HT-29 (cell line): ENCODE results near the gene MOB3A. TPM values are rescaled to one million over a fixed set of nuclear protein-coding genes. Genes with fewer than 3 reads are reported as not detected.
"Not testable (repeated sequence)": the region's sequence is repeated elsewhere in the genome, so short reads cannot be mapped to it uniquely, and the experiment has no call there.

Source experiments
- DNase-seq: peaks from one replicate; pipeline ENCODE4 v3.0.0-alpha.2; 2015; ENCODE audit warnings: low spot score
- total RNA-seq: library from RNA; depleted of rRNA; stranded (reverse); fragments of >200 nt; shearing (Covaris generic); gene quantifications from 2 replicates; pipeline ENCODE4 v1.2.3, GENCODE V29; 2014; rRNA removed

The MOB3A gene
- total RNA-seq = 7.7 and 9.2 TPM in 2 replicates

DNA sequence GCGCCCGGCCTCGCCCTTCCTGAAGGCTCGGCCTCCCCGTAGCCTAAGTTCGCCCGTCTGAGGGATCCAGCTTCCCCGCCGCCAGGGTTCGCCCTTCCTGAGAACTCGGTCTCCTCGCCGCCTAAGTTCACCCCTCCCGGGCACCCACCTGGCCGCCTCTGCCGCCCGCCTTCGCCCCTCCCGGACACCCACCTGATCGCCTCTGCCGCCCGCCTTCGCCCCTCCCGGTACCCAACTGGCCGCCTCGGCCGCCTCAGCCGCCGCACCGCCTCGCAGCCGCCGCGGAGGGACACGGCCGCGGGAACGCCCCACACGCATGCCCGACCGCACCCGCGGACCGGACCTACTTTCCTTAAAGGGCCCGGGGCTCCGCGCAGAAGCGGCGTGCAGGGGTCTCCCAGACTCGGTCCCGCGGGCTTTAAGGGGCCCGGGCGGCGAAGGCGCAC, at the start of gene MOB3A:
TSS of gene MOB3A (minus strand) at position 293 of the 446 bp plus-strand sequence. CDS start 17,766 bp downstream, outside the sequence.
- peak; percentile 75 for DNase-seq

DNA sequence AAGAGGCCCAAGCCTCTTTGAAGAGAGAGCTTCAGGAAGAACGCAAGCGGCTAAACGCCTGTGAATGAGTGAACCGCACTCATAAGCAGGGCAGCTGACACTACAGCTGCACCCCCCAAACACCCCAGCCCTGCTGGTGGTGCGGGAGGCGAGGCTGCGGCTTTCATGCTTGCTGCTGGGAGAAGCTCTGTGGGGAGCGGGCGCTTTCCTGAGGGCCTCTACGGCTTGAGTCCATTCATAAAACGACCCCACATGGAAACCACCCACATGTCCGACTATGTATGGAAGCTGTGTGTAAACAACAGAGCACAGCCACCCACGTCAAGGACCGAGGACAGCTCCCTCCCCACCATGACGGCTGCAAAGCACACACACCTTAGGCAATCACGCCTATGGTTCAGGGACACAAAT, 49.7 kb upstream of the MOB3A start:
- DNase-seq = no peak

DNA sequence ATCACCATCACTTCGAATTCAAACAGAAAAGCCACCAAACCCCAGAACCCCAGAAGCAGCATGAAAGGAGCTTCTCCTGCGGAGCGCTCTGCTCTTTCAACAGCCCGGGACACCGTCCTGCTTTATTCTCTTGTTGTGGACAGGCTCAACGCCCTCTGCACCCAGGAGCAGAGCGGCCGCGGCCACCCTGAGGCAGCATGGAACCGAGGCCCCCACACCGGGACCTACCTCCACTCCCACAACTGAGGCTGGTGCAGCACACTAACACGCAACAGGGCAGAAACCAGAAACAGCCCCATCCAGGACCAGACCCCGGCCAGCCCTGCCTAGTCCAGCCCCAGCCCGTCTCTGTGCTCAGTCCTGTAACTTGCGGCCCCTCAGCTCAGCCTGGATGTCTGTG, 48.1 kb upstream of the MOB3A start:
- no peak for DNase-seq

DNA sequence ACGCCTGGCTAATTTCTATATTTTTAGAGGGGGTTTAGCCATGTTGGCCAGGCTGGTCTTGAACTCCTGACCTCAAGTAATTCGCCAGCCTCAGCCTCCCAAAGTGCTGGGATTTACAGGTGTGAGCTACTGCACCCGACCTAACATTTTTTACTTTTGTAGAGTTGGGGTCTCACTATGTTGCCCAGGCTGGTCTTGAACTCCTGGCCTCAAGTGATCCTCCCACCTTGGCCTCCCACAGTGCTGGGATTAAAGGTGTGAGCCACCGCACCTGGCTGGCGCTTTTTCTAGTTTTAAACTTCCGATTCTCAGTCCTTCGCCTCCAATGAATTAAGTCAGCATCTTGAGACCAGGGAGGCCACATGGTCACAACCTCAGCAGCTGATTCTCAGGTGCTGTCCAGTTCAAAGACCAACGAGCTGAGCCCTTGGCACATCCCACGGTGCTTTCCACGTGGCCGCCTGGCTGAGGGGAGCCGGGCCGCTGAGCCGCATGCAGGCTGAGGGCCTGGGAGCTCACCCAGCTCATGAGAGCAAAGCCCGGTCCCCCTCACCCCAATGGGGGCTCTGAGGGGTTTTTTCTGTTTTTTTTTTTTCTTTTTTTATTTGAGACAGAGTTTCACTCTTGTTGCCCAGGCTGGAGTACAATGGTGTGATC, 46.2 kb upstream of the MOB3A start:
- DNase-seq = no peak

DNA sequence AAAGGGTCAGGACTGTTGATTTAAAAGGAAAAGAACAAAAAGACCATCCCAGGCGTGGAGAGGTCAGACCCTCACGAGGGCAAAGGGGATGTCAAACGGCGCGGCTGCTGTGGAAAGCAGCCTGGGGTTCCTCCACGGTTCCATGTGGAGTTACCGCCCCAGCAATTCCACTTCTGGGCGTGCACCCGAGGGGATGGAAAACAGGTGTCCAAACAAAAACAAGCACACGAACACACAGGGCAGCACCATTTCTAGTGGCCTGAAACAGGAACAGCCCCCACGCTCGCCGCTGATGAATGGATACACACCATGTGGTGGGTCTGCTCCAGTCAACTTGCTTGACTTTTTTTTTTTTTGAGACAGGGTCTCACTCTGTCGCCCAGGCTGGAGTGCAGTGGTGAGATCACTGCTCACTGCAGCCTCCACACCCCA, 44.0 kb upstream of the MOB3A start:
- DNase-seq = no peak

DNA sequence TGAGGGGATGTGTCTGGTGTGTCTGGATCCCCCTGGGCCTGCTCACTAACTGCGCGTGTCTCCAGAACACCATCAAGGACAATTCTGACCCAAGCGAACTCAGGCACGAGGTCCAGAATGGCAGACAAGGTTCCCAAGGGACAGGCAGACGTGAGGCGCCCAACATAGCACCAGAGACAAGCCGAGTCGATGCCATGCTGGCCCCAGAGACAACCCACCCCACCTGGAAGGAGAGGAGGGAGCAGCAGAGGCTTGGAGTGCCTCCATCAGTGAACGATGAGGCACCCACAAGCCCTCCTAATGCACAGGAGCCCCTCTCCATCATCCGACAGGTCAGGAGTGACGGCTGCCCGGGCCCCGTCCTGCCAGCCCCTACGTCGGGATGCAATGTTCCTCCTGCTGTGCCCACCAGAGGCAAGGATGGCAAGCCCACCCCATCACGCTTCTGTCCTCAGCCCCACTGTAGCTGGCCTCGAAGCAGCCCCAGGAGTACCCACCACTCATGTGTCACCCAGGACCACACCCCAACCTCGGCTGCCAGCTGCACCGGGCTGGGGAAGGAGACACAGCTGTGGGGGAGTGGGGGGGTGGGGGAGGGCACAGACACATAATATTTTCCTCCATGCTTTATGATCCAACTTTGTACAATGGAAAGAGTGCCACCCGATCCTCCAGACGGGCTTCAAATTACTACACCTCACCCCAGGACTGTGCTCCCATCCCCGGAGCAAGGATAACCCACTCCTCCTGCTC, 43.4 kb upstream of the MOB3A start:
- no peak for DNase-seq

DNA sequence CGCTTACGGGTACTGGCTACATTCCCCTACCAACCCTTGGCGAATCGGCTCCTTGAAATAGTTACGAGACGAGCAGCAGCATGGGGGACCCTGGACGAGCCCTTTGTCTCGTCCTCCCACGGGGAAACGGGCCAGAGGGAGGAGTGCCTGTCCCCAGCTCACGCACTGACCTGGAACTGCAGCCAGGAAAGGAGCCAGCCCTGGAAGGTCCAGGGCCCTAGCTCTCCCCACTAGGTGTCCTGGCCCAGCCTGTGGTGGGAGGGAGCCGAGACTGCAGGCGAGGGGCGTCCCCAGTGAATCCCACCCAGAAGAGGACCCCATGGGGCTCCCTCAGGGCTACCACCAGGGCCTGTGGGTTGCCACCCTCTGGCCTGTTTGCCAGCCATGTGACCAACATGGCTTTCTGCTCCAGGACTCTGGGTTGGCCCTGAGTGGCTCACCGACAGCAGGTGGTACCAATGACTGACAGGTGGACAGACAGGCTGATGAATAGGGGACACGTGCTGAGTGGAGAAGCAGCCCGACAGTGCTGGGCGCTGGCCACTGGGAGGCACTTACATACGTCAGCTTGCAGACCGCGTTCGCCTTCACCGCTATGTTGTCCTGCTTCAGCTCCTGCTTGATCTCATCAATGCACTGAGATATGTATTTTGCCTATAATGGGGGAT, 42.1 kb upstream of the MOB3A start:
- no peak for DNase-seq

DNA sequence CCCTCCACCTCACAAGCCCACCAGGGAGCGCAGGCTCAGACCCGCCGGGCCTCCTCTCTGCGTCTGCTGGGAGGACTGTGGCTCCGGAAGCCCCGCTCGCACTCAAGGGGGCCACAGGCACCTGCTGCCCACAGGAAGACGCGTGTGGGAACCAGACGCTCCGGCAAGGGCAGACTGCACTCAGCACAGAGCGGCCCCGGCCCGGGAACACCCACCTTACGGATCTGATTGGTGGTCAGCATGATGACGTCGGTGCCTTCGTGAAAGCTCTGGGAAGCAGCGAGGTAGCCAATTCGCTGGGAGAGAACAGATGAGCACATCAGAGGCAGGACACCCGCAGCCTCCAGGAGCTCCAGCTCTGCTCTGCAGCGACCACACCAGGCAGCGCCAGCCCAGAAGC, 40.7 kb upstream of the MOB3A start:
- no peak for DNase-seq

DNA sequence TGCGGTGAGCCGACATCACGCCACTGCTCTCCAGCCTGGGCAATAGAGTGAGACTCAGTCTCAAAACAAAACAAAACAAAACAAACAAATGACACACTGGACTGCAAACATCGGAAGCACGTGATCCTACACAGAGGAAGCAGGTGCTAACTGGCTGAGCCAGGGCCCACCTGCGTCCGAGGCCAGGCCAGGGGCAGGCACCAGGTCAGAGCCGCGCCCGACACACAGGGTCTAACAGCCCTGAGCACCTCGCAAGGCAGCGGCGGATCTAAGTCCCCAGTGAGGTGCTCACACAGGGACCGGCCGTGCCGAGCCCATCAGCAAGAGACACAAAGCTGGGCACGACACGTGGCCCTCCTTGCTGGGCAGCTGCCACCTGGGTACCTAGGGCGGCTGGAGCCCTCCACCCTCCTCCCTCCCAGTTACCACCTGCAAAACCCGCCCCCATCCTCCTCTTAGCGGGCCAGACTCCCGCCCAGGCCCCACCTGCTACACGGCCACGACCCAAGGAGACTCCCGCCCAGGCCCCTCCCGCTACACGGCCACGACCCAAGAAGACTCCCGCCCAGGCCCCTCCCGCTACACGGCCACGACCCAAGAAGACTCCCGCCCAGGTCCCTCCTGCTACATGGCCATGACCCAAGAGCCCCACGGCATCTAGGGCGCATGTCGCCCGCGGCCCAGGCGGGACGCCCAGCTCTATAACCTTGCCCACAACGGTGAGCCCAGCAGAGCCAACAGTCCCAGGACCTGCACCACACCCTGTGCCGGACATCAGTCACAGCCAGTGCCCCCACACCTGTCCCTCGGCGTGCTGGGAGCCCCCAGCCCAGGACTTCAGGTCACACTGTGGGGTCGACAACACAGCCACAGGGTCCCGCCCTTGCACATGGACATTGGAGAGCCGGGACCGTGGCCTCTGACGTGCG, 39.6 kb upstream of the MOB3A start:
- DNase-seq = no peak

DNA sequence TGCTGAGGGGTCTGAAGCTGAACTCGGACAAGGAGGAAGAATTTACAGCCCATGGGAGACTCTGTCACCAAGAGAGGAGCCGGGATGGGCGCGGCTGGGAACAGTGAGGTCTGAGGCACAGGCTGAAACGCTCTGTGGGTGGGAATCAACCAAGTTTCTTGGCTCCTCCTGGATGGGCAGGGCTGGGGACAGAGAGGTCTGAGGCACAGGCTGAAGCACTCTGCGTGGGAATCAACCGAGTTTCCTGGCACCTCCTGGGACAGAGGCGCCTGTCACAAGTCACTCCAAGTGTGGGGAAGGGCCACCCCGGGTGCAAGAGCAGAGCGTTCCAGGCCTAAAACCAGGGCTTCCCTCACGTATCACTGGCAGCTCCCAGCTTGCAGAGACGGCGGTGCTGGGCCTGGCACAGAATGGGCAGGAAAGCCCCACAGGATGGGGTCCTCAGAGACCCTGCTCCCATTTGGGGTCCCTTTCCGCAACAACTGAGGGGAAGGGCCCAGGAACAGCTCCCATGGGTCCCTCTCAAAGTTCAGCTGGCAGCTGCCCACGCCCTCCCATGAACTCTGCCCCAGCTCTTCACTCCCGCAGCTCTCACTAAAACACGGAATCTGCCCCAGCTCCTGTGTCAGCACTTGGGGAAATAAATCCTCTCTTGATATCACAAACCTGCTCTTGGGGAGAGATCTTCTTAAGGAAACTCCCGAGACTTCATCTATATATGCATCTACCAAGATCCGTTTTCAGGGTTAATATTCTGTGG, 36.8 kb upstream of the MOB3A start:
- DNase-seq = no peak

DNA sequence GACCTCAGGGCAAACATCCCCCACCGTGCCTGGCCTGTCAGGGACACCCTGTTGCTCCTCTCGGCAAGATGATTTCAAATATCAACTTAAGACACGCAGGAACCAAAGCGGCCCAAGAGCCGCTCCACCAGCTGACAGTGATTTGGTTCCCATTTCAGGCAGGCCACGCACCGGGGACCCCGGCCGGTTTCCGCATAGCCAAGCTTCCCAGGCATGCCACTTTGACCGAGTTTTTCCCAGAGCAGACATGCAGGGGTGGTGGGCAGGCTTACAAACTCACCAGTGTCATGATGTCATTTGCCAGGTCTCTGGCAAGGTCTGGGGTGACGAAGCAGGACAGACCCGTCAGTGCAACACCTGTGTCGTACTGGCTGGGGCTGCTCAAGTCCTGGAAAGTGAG, 36.1 kb upstream of the MOB3A start:
- DNase-seq = no peak

DNA sequence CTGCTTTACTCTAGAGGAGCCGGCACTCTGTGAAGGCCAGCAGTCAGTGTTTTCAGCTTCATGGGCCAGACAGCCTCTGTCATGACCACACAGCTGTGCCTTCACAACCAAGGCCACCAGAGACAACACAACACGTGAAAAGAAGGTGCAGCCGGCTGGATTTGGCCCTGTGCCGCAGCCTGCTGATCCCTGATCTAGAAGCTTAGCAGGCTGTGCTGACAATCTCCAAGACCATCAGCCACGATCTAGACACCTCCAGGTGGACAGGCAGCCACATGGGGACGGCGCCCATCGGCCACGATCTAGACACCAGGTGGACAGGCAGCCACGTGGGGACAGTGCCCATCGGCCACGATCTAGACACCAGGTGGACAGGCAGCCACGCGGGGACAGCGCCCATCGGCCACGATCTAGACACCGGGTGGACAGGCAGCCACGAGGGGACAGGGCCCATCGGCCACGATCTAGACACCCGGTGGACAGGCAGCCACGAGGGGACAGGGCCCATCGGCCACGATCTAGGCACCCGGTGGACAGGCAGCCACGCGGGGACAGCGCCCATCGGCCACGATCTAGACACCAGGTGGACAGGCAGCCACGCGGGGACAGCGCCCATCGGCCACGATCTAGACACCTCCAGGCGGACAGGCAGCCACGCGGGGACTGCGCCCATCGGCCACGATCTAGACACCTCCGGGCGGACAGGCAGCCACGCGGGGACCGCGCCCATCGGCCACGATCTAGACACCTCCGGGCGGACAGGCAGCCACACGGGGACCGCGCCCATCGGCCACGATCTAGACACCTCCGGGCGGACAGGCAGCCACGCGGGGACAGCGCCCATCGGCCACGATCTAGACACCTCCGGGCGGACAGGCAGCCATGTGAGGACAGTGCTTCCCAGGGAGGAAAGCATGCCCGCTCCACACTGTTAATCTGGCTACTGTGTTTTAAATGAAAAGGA, 35.2 kb upstream of the MOB3A start:
- not testable (repeated sequence) for DNase-seq

DNA sequence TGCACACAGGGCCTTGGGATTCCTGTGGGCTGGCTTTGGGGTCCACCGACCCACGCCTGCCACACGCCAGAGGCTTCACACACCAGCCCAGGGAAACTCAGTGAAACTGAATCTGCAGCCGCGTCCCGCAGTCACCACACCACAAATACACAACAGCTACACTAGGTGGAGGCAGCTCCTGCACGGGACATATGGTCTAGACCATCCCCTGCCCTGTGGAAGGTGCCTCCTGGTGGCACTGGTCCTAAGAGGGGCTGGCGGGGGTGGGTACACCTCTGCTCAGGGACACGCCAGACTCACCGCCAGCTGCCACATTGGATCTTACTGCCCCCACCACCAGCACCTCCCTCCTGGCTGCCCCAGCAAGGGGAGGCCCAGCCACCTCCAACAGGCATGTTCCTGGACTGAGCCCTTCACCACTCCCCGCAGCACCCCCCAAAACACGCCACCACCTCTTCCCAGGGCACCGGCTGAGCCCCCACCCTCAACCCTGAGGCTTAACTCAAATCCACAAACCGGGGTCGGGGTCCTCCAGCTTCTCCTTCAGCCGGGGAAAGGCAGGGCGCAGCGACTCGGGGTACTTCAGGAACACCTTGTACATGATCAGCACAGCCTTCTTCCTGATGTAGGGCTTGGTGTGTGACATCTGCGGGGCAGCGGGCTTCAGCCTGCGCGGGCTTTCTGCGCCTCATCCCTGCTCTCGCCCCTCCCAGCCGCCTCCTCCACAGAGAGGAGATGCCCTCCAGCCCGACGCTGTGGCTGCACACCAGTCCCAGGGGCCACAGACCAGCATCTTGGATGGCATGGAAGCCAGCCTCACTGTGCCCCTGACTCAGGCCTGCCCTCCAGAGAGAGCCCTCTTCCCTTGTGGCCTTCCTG, 34.0 kb upstream of the MOB3A start:
- no peak for DNase-seq

DNA sequence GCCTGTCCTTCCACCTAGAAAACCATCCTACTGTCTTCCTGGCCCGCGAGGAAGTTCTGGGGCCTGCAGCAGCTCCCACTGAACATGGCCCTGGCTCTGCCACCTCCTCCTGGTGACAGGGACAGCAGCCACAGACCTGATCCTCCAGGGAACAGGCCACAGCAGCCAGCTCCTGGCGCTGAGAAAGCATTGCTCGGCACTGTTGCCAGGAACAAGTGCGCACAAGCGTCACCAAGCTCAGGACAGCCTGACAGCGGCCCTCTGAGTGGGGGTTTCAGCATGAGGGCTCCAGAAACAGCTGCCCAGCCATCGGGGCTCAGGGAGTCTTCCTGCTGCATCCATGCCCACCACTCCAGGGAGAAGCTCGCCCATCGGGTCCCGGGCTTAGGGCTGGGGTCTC, 33.4 kb upstream of the MOB3A start:
- no peak for DNase-seq

DNA sequence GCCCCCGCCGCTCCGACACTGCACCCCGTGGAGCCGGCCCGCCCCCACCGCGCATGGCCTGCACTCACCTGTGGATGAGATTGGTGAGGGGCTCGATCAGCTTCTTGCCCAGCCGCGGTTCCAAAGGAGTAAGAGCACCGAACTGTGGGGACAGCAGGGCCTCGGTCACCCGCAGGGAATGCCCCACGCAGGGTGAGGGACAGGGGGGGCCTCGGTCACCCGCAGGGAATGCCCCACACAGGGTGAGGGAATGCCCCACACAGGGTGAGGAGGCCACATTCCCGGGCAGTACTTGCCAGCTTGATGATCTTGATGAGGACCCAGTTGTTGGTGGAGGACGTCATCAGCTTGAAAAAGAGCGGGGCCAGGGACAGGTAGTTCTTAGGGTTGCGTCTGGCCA, 32.9 kb upstream of the MOB3A start:
- no peak for DNase-seq

DNA sequence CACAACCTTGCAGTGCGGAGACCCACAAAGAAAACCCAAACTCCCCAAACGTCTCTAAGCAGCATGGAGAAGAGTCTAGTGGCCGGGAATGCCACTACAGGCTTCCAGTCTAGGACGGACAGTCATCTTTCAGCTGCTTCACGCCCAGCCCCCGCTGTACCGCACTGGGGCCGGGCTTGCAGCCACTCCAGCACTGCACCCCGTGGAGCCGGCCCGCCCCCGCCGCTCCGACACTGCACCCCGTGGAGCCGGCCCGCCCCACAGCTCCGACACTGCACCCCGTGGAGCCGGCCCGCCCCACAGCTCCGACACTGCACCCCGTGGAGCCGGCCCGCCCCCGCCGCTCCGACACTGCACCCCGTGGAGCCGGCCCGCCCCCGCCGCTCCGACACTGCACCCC, 32.1 kb upstream of the MOB3A start:
- DNase-seq = not testable (repeated sequence)

DNA sequence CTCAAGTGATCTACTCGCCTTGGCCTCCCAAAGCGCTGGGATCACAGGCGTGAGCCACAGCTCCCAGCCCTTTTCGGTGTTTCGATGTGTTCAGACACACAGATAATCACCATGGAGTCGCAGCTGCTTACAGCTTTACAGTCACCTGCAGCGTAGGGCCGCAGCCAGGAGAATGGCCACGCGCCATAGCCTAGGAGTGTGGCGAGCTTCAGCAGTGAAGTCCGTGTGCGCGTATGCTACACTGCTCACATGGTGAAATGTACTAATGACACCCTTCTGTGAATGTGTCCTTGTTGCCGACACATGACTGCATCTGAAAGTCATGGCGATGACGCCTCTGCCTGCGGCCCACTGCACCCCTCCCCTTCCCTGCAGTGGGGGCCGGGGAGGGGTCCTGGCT, 31.6 kb upstream of the MOB3A start:
- no peak for DNase-seq

DNA sequence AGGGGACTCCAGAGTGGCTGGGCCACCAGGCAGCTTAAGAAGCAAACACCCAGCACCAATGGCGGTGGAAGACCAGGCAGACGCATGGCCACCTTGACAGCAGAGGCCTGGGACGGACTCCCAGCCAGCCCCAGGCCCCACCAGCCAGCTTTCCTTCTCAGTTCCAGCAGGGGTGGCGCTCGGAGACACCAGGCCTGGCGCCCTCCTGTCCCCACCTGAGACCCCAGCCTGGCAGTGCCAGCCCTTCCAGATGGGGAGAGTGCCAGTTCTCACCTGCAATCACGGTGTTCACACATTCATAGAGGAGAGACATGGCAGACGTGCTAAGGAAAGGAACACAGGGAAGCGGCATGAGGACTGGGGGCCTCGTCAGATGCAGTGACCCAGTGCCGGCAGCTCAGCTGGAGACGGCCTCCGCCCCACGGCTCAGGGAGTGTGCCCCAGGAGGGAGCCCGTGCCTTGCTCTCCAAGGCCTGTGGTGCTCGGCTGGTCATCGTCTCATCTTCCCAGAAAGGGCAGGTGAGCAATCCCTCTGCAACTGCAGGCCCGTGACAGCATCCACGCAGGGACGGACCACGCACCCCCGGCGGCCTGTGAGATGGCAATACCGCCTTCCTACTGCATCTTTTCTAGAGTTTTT, 30.9 kb upstream of the MOB3A start:
- no peak for DNase-seq
